ENCODE data around the gene TNFRSF18.

GRCh38 chr1:1236176-1236763 is 29.9 kb upstream of the TNFRSF18 start:
- TF ChIP-seq, protein P1, sequence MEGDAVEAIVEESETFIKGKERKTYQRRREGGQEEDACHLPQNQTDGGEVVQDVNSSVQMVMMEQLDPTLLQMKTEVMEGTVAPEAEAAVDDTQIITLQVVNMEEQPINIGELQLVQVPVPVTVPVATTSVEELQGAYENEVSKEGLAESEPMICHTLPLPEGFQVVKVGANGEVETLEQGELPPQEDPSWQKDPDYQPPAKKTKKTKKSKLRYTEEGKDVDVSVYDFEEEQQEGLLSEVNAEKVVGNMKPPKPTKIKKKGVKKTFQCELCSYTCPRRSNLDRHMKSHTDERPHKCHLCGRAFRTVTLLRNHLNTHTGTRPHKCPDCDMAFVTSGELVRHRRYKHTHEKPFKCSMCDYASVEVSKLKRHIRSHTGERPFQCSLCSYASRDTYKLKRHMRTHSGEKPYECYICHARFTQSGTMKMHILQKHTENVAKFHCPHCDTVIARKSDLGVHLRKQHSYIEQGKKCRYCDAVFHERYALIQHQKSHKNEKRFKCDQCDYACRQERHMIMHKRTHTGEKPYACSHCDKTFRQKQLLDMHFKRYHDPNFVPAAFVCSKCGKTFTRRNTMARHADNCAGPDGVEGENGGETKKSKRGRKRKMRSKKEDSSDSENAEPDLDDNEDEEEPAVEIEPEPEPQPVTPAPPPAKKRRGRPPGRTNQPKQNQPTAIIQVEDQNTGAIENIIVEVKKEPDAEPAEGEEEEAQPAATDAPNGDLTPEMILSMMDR (IDR thresholded peaks at IDR 0.05; ENCODE audit: low read depth, low read length, poor library complexity, severe bottlenecking), result no peak
- TF ChIP-seq EZH2phosphoT487 (IDR thresholded peaks at IDR 0.05; ENCODE audit: borderline replicate concordance, low read length), result no peak

Data from DOHH2 (cell line).